SU-DHL-6 (cell line): ENCODE data around the gene SIRPG.
"Not testable (repeated sequence)": the region's sequence is repeated elsewhere in the genome, so short reads cannot be mapped to it uniquely, and the experiment has no call there.

Experiments used
- H2AFZ ChIP-seq: fragments of 200-600 bp; sonication (generic); 2 replicates; pipeline ENCODE4 v1.6.1; 2014; ENCODE audit warnings: low read depth, mild to moderate bottlenecking, moderate library complexity, mixed read lengths, antibody characterized with exemption, low read length; ENCODE audit not compliant: severe bottlenecking
- H3F3A ChIP-seq: fragments of 200-600 bp; shearing (Covaris generic); 2 replicates; pipeline ENCODE4 v1.6.0; 2016; ENCODE audit warnings: antibody characterized with exemption, mild to moderate bottlenecking; ENCODE audit not compliant: insufficient read depth
- H3K27ac ChIP-seq: fragments of 200-600 bp; sonication (generic); 2 replicates; pipeline ENCODE4 v1.5.1; 2016; ENCODE audit warnings: low read depth, mild to moderate bottlenecking, low read length, moderate library complexity, mixed read lengths
- H3K27me3 ChIP-seq: fragments of 200-600 bp; sonication (generic), shearing (Covaris generic); 2 replicates; pipeline ENCODE4 v1.6.0; 2014; ENCODE audit warnings: mild to moderate bottlenecking, low read length
- H3K36me3 ChIP-seq: fragments of 200-600 bp; sonication (generic); 2 replicates; pipeline ENCODE4 v1.6.1; 2014; ENCODE audit warnings: mild to moderate bottlenecking, low read length, mixed read lengths
- H3K4me2 ChIP-seq: fragments of 300-600, 200-600 bp; shearing (Covaris generic), sonication (generic); 2 replicates; pipeline ENCODE4 v1.6.0; 2014; ENCODE audit warnings: low read length, low read depth, mild to moderate bottlenecking; ENCODE audit not compliant: poor library complexity, severe bottlenecking
- H3K4me3 ChIP-seq: fragments of 200-600 bp; sonication (generic); 2 replicates; pipeline ENCODE4 v1.5.1; 2014; ENCODE audit warnings: antibody characterized with exemption, low read length, mild to moderate bottlenecking, mixed read lengths; ENCODE audit not compliant: insufficient read depth, poor library complexity, severe bottlenecking
- H3K79me2 ChIP-seq: fragments of 200-600 bp; sonication (generic); 2 replicates; pipeline ENCODE4 v1.6.1; 2014; ENCODE audit warnings: mild to moderate bottlenecking, low read length, moderate library complexity; ENCODE audit not compliant: insufficient read depth
- H3K9ac ChIP-seq: fragments of 200-600 bp; sonication (generic); 2 replicates; pipeline ENCODE4 v1.7.0; 2014; ENCODE audit warnings: mild to moderate bottlenecking, low read length
- H3K9me2 ChIP-seq: fragments of 200-600 bp; sonication (generic); replicated peaks from 2 replicates; pipeline ENCODE4 v1.6.1; 2014; ENCODE audit warnings: low read length; ENCODE audit not compliant: insufficient read depth
- H3K9me3 ChIP-seq: fragments of 200-600 bp; sonication (generic); 2 replicates; pipeline ENCODE4 v1.6.1; 2014; ENCODE audit warnings: low read length, mixed read lengths; ENCODE audit not compliant: insufficient read depth
- H4K20me1 ChIP-seq: fragments of 200-600 bp; sonication (generic); 2 replicates; pipeline ENCODE4 v1.6.1; 2014; ENCODE audit warnings: low read depth, mild to moderate bottlenecking, antibody characterized with exemption, low read length, moderate library complexity, mixed read lengths
- CTCF ChIP-seq: fragments of 200-600 bp; sonication (generic); IDR thresholded peaks from one replicate; pipeline ENCODE4 v1.5.1; 2017; ENCODE audit warnings: antibody characterized with exemption, mild to moderate bottlenecking, low read length, moderate library complexity; ENCODE audit not compliant: insufficient read depth, poor library complexity, severe bottlenecking
- EZH2phosphoT487 ChIP-seq: fragments of 200-600 bp; sonication (generic), shearing (Covaris generic); conservative IDR thresholded peaks from 2 replicates; pipeline ENCODE4 v1.6.1; 2018; ENCODE audit warnings: mild to moderate bottlenecking, antibody characterized with exemption, low read length, moderate library complexity, mixed read lengths

Gene SIRPG

GRCh38 chr20:1618954-1619540 lies 38.5 kb downstream of the SIRPG start:
- Histone ChIP-seq H3F3A (no peaks in the 10 kb centered on the region), H3K79me2 (no peaks in the 10 kb centered on the region), H2AFZ (no peak overlapping the region), H4K20me1 (no peaks in the 10 kb centered on the region), H3K27me3 (no peaks in the 10 kb centered on the region), H3K9ac (no peak overlapping the region), H3K36me3 (no peaks in the 10 kb centered on the region), H3K4me3 (no peak overlapping the region), H3K27ac (no peak overlapping the region), H3K9me2 (no peaks in the 10 kb centered on the region), H3K9me3 (no peaks in the 10 kb centered on the region), H3K4me2 (no peak overlapping the region)
- TF ChIP-seq CTCF: no peak
- no peak for TF ChIP-seq EZH2phosphoT487

DNA sequence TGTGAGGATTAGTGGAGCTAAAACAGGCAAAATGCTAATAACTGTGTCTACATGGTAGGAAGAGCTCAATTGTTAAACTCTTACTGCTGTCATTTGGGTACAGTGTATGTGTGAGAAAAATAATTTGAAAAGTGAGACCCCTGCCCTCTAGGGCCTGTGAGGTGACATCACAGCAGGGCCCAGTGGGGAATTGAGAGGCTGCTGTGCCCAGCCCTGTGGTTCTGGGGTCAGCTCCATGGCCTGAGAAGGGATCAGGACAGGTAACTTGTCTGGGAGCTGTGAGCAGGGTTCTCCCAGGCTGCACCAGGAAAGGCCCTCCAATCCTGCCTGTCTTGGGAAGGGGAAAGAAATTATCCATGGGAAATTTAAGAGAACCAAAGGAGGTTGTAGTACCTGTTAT lies 39.1 kb downstream of the SIRPG start:
- no peak overlapping the region for H3K4me2 ChIP-seq
- H4K20me1 ChIP-seq: no peaks in the 10 kb centered on the region
- H3K9ac ChIP-seq: no peak overlapping the region
- TF ChIP-seq CTCF (no peak), EZH2phosphoT487 (no peak)
- no peaks in the 10 kb centered on the region for H3K36me3 ChIP-seq
- H3K27me3 ChIP-seq: no peaks in the 10 kb centered on the region
- no peak overlapping the region for H3K4me3 ChIP-seq
- H2AFZ ChIP-seq: no peak overlapping the region
- no peaks in the 10 kb centered on the region for H3K9me2 ChIP-seq
- H3K27ac ChIP-seq: no peak overlapping the region
- no peaks in the 10 kb centered on the region for H3F3A ChIP-seq
- no peaks in the 10 kb centered on the region for H3K9me3 ChIP-seq
- H3K79me2 ChIP-seq: no peaks in the 10 kb centered on the region

DNA sequence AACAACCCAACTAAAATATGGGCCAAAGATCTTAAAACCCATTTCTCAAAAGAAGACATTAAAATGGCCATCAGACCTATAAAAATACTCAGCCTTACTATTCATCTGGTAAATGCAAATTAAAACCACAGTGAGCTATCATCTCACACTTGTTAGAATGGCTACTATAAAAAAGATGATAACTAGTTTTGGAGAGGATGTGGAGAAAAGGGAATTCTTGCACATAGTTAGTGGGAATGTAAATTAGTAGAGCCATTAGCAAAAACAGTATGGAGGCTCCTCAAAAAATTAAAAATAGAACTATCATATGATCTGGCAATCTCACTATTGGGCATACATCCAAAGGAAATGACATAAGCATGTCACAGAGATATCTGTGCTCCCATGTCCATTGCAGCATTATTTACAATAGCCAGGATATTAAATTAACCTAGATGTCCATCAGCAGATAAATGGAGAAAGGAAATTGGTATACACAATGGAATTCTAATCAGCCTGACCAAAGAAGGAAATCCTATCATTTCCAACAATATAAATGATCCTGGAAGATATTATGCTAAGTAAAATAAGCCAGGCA lies 40.6 kb downstream of the SIRPG start:
- no peak overlapping the region for H3K4me3 ChIP-seq
- H3K9me2 ChIP-seq: no peaks in the 10 kb centered on the region
- H3K9ac ChIP-seq: no peak overlapping the region
- no peaks in the 10 kb centered on the region for H3K79me2 ChIP-seq
- H3K4me2 ChIP-seq: no peak overlapping the region
- TF ChIP-seq CTCF: no peak
- no peak for TF ChIP-seq EZH2phosphoT487
- no peak overlapping the region for H2AFZ ChIP-seq
- no peaks in the 10 kb centered on the region for H3K36me3 ChIP-seq
- H3F3A ChIP-seq: no peaks in the 10 kb centered on the region
- no peaks in the 10 kb centered on the region for H3K9me3 ChIP-seq
- H3K27ac ChIP-seq: no peak overlapping the region
- H3K27me3 ChIP-seq: no peaks in the 10 kb centered on the region
- no peaks in the 10 kb centered on the region for H4K20me1 ChIP-seq

DNA sequence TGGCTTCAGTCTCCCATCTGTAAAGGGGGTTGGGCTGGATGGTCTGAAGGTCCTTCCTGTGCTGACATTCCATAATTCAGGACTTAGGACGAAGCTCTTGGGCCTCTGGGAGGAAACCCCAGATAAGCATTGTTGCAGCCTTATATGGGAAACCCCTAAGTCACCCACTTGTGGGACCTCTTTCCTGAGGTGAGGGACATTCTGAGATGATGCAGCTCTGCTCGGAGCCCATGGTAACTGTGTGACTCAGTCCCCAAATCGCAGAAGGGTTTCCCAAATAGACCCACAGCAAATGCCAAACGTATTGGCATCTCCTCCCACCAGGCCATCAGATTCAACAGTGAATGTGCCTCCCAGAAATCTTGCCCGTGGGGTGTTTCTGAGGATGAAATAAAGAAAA lies 47.2 kb downstream of the SIRPG start:
- not testable (repeated sequence) for H2AFZ ChIP-seq, H3K4me2 ChIP-seq, H3K27ac ChIP-seq, H3F3A ChIP-seq, H3K27me3 ChIP-seq, H3K36me3 ChIP-seq, H3K9ac ChIP-seq, H3K9me2 ChIP-seq, H4K20me1 ChIP-seq, H3K9me3 ChIP-seq, H3K79me2 ChIP-seq, H3K4me3 ChIP-seq

GRCh38 chr20:1608678-1609347 lies 48.8 kb downstream of the SIRPG start:
- H3K79me2 ChIP-seq, H3K27ac ChIP-seq, H2AFZ ChIP-seq, H3K9me2 ChIP-seq, H3F3A ChIP-seq, H3K36me3 ChIP-seq, H3K9me3 ChIP-seq, H3K4me2 ChIP-seq, H3K9ac ChIP-seq, H4K20me1 ChIP-seq, H3K27me3 ChIP-seq, H3K4me3 ChIP-seq: not testable (repeated sequence)
